ENCODE results near the gene NEUROD2.

NEUROD2 gene

DNA sequence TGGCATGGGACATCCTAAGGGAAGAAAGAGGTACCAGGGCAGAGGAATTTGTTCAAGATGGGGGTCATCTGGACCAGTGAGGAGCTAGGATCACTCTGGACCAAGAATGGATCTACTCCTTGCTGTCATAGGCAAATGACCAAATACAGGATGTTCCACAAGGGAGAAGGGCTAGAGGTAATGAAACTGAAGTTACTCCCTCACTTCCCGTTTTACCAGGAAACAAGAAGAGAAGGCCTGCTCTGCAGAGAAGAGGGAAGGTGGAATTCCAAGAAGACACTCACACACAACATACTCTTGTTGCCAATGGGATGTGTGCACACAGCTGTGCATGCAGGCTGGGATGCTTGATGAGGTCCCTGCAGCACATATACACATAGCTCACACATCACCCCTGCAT lies 38.6 kb downstream of the NEUROD2 start:
- Histone ChIP-seq H3K27me3 (ENCODE audit: control insufficient read depth, low read length) (peaks cover 7% of the 10 kb centered on the region; the same call in 1 of the 2 replicates), H3F3A (ENCODE audit: control insufficient read depth, insufficient read depth) (0 out of 2 replicates have a peak, but pooled peaks cover 2% of the 10 kb centered on the region), H4K20me1 (ENCODE audit: control insufficient read depth, insufficient read depth, low read depth, low read length) (no peaks in the 10 kb centered on the region), H3K9me2 (replicated peaks; ENCODE audit: control insufficient read depth, low read length) (no peaks in the 10 kb centered on the region), H3K9me3 (ENCODE audit: control insufficient read depth, insufficient read depth, low read length) (no peaks in the 10 kb centered on the region), H3K4me3 (ENCODE audit: low read length) (no peak overlapping the region), H3K36me3 (ENCODE audit: control insufficient read depth, low read length) (no peaks in the 10 kb centered on the region), H3K79me2 (ENCODE audit: control insufficient read depth, low read length) (no peaks in the 10 kb centered on the region), H3K4me1 (ENCODE audit: control insufficient read depth, low read length) (peaks cover 12% of the 10 kb centered on the region), H3K4me2 (ENCODE audit: low read length) (no peak overlapping the region), H3K27ac (ENCODE audit: low read depth, low read length) (no peak overlapping the region)
- TF ChIP-seq EZH2phosphoT487 (IDR thresholded peaks at IDR 0.05; ENCODE audit: borderline replicate concordance, low read length) (no peak), CTCF (IDR thresholded peaks at IDR 0.05; ENCODE audit: low read depth, low read length, poor library complexity, severe bottlenecking) (no peak)

GRCh38 chr17:39568702-39569101 lies 39.0 kb downstream of the NEUROD2 start:
- Histone ChIP-seq H3K27ac (ENCODE audit: low read depth, low read length) (no peak overlapping the region), H3K4me3 (ENCODE audit: low read length) (no peak overlapping the region), H3K79me2 (ENCODE audit: control insufficient read depth, low read length) (no peaks in the 10 kb centered on the region), H3F3A (ENCODE audit: control insufficient read depth, insufficient read depth) (0 out of 2 replicates have a peak, but pooled peaks cover 2% of the 10 kb centered on the region), H3K27me3 (ENCODE audit: control insufficient read depth, low read length) (peaks cover 4% of the 10 kb centered on the region; the same call in 1 of the 2 replicates), H4K20me1 (ENCODE audit: control insufficient read depth, insufficient read depth, low read depth, low read length) (no peaks in the 10 kb centered on the region), H3K9me3 (ENCODE audit: control insufficient read depth, insufficient read depth, low read length) (no peaks in the 10 kb centered on the region), H3K4me1 (ENCODE audit: control insufficient read depth, low read length) (peaks cover 8% of the 10 kb centered on the region), H3K36me3 (ENCODE audit: control insufficient read depth, low read length) (no peaks in the 10 kb centered on the region), H3K4me2 (ENCODE audit: low read length) (no peak overlapping the region), H3K9me2 (replicated peaks; ENCODE audit: control insufficient read depth, low read length) (no peaks in the 10 kb centered on the region)
- TF ChIP-seq CTCF (IDR thresholded peaks at IDR 0.05; ENCODE audit: low read depth, low read length, poor library complexity, severe bottlenecking) (no peak), EZH2phosphoT487 (IDR thresholded peaks at IDR 0.05; ENCODE audit: borderline replicate concordance, low read length) (no peak)

DNA sequence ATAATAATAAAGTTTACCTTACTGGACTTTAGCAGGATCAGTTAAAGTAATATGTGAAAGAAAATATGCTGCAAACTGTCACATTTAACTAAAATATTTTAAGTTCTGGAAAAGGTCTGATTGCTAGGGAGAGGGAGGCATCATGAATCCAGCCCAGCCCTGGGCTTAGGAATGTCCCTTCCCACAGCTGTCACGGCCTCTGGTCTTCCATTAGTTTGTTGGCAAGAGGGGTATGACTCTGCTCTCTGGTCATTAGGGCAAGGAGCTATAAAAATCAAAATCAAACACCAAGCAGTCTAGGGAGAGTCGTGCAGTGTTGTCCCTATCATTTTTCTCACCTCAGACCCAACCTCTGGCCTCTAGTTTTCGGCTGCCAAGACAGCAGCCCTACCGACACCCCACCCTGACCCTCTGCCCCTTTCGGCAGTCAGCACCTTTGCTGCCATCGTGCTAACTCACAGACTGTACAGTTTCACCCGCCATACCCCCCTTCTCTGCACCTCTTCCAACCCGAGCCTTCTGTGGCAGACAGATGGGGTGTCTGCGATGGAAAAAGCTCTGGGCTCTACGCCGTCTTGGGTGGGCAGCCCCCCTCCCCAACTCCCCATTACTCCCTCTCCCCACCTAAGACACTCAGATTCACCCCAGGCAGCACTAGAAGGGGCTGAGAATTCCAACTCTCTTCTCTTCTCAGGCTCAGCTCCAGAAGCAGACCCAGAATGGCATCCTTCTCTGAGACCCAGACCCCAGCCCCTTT lies 41.4 kb downstream of the NEUROD2 start:
- Histone ChIP-seq H3K4me1 (ENCODE audit: control insufficient read depth, low read length) (peaks cover 7% of the 10 kb centered on the region; the same call in 1 of the 2 replicates), H3K9me2 (replicated peaks; ENCODE audit: control insufficient read depth, low read length) (no peaks in the 10 kb centered on the region), H3F3A (ENCODE audit: control insufficient read depth, insufficient read depth) (no peaks in the 10 kb centered on the region), H3K4me2 (ENCODE audit: low read length) (no peak overlapping the region), H3K27me3 (ENCODE audit: control insufficient read depth, low read length) (no peaks in the 10 kb centered on the region), H4K20me1 (ENCODE audit: control insufficient read depth, insufficient read depth, low read depth, low read length) (no peaks in the 10 kb centered on the region), H3K9me3 (ENCODE audit: control insufficient read depth, insufficient read depth, low read length) (no peaks in the 10 kb centered on the region), H3K27ac (ENCODE audit: low read depth, low read length) (no peak overlapping the region), H3K36me3 (ENCODE audit: control insufficient read depth, low read length) (no peaks in the 10 kb centered on the region), H3K4me3 (ENCODE audit: low read length) (no peak overlapping the region), H3K79me2 (ENCODE audit: control insufficient read depth, low read length) (no peaks in the 10 kb centered on the region)
- no peak for TF ChIP-seq EZH2phosphoT487 (IDR thresholded peaks at IDR 0.05; ENCODE audit: borderline replicate concordance, low read length)
- TF ChIP-seq CTCF (IDR thresholded peaks at IDR 0.05; ENCODE audit: low read depth, low read length, poor library complexity, severe bottlenecking), result no peak

All from DOHH2 (cell line).